Trophoblast cell (in vitro differentiated cells and primary cell): ENCODE measurements around the gene ALLC.
A peak's percentile ranks its signal among the peaks of the same experiment; 100 is the strongest.

ENCODE experiments used
- DNase-seq, 2 donors: peaks; one replicate each; pipeline ENCODE4 v3.0.0-alpha.2; 2016
- H2AFZ ChIP-seq: 2 replicates; pipeline ENCODE4 v1.6.1; 2013; ENCODE audit warnings: low read length, moderate library complexity, mild to moderate bottlenecking; ENCODE audit not compliant: insufficient read depth, poor library complexity
- H2AK5ac ChIP-seq: 2 replicates; pipeline ENCODE4 v1.6.1; 2013; ENCODE audit warnings: mild to moderate bottlenecking, low read length
- H2BK120ac ChIP-seq: 2 replicates; pipeline ENCODE4 v1.6.1; 2013; ENCODE audit warnings: low read length, mild to moderate bottlenecking, moderate library complexity; ENCODE audit not compliant: insufficient read depth, poor library complexity
- H2BK12ac ChIP-seq: 2 replicates; pipeline ENCODE4 v1.6.1; 2013; ENCODE audit warnings: mild to moderate bottlenecking, low read length, moderate library complexity
- H2BK5ac ChIP-seq: 2 replicates; pipeline ENCODE4 v1.6.1; 2013; ENCODE audit warnings: low read length, low read depth, moderate library complexity, mild to moderate bottlenecking; ENCODE audit not compliant: poor library complexity
- H3K14ac ChIP-seq: 2 replicates; pipeline ENCODE4 v1.6.1; 2013; ENCODE audit warnings: mild to moderate bottlenecking, low read length
- H3K18ac ChIP-seq: 2 replicates; pipeline ENCODE4 v1.6.1; 2013; ENCODE audit warnings: mild to moderate bottlenecking, low read length
- H3K23ac ChIP-seq: 2 replicates; pipeline ENCODE4 v1.6.1; 2013; ENCODE audit warnings: low read length
- H3K27ac ChIP-seq: 2 replicates; pipeline ENCODE4 v1.5.1; 2013; ENCODE audit warnings: low read depth, mild to moderate bottlenecking, inconsistent platforms, low read length, moderate library complexity
- H3K27me3 ChIP-seq: 2 replicates; pipeline ENCODE4 v1.6.1; 2013; ENCODE audit warnings: inconsistent platforms, mild to moderate bottlenecking, low read length, moderate library complexity; ENCODE audit not compliant: insufficient read depth
- H3K36me3 ChIP-seq, 2 experiments: 1 replicate in 1 of 2; 2 replicates in 1 of 2; pipeline ENCODE4 v1.6.1; 2013; ENCODE audit warnings: low read length in 2 of 2, mild to moderate bottlenecking in 2 of 2, moderate library complexity in 1 of 2; ENCODE audit not compliant: insufficient read depth in 2 of 2, control insufficient read depth in 1 of 2
- H3K4ac ChIP-seq: 2 replicates; pipeline ENCODE4 v1.6.1; 2013; ENCODE audit warnings: low read depth, mild to moderate bottlenecking, low read length, moderate library complexity
- H3K4me1 ChIP-seq, 2 experiments: 1 replicate in 1 of 2; 2 replicates in 1 of 2; pipeline ENCODE4 v1.6.1; 2013; ENCODE audit warnings: low read length in 2 of 2, mild to moderate bottlenecking in 2 of 2, moderate library complexity in 1 of 2; ENCODE audit not compliant: insufficient read depth in 2 of 2, control insufficient read depth in 1 of 2
- H3K4me2 ChIP-seq: 2 replicates; pipeline ENCODE4 v1.6.1; 2013; ENCODE audit warnings: inconsistent platforms, mild to moderate bottlenecking, low read length, moderate library complexity
- H3K4me3 ChIP-seq: 2 replicates; pipeline ENCODE4 v1.5.1; 2013; ENCODE audit warnings: mild to moderate bottlenecking, low read depth, low read length, inconsistent platforms
- H3K79me1 ChIP-seq: one replicate; pipeline ENCODE4 v1.6.1; 2013; ENCODE audit warnings: low read length
- H3K79me2 ChIP-seq: 2 replicates; pipeline ENCODE4 v1.6.1; 2013; ENCODE audit warnings: low read length, mild to moderate bottlenecking; ENCODE audit not compliant: control insufficient read depth, insufficient read depth, poor library complexity
- H3K9ac ChIP-seq: 2 replicates; pipeline ENCODE4 v1.6.1; 2013; ENCODE audit warnings: mild to moderate bottlenecking, low read length
- H3K9me3 ChIP-seq: 2 replicates; pipeline ENCODE4 v1.6.1; 2013; ENCODE audit warnings: low read depth, mild to moderate bottlenecking, control low read depth, inconsistent platforms, low read length; ENCODE audit not compliant: insufficient read depth
- H4K12ac ChIP-seq: 2 replicates; pipeline ENCODE4 v1.6.1; 2013; ENCODE audit warnings: low read depth, mild to moderate bottlenecking, low read length, moderate library complexity
- H4K8ac ChIP-seq: 2 replicates; pipeline ENCODE4 v1.6.1; 2013; ENCODE audit warnings: low read depth, mild to moderate bottlenecking, low read length, moderate library complexity
- H4K91ac ChIP-seq: one replicate; pipeline ENCODE4 v1.6.1; 2013; ENCODE audit warnings: low read depth, mild to moderate bottlenecking, low read length, moderate library complexity
- WGBS: extraction: QIAGEN DNeasy Blood & Tissue Kit; methylation state at CpG from one replicate; pipeline ENCODE4 v1.1.7; 2013; ENCODE audit warnings: missing lambda C conversion rate; ENCODE audit not compliant: insufficient read length, insufficient coverage; ENCODE audit errors: extremely low coverage; 5-methylcytosine and 5-hydroxymethylcytosine counted together

ALLC gene

DNA sequence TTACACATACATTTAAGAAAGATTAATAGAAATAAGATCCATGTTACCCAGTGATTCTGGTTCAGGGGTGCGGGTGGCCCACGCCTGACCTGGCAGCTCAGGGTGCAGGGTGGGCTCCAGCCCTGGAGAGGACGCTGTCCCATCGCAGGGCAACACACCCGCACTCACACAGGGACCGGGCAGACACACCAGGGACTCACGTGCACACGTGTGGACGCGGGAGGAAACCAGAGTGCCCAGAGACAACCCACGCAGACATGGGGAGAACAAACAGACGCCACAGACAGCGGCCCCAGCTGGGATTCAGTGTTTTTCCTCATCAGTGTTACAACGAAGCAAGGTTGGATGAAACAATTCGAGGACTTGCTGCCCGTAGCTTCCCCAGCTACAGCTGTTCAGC lies 8.4 kb upstream of the ALLC start:
- no peaks in the 10 kb centered on the region for H3K79me2 ChIP-seq

DNA sequence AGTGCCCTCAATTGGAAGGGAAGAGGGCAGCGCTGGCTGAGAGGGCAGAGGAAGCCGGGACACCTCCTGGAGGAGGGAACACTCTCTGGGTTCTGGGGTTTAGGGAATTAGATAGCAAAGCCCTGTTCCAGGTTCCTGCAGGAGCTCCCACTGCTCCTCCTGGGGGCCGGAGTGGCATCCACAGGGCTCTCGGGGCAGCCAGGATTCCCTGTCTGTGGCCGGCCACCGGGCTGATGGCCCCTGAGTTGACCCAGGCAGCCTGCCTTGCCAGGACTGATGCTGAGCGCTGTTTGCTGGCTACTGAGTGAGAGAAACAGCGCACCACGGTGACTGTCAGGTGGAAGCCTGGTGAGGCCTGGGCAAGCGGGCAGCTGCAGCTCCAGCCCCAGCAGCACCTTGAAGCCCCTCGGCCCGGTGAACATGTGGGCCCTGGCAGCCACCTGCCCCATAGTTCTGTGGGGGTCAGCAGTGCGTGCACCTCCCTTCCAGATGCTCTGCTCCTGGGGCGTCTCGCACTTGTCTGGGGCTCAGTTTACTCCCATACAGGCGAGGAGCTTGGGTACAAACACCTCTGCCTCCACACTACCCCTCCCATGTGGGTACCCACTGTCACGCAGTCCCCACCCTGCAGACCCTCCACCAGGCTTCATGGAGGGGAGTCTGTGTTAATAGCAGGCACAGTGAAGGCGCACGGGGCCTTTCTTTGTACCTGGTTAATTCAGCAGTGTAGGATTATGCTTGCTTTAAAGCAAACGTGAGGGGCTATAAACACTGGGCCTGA lies 7.7 kb upstream of the ALLC start:
- no peak overlapping the region for H3K9ac ChIP-seq
- peaks cover 4% of the 10 kb centered on the region for H3K9me3 ChIP-seq

More for the DNA sequence above, 8.4 kb upstream of the ALLC start:
- no peak overlapping the region for H4K12ac ChIP-seq
- no peak overlapping the region for H2BK5ac ChIP-seq
- peaks cover 1% of the 10 kb centered on the region for H3K9me3 ChIP-seq
- H3K23ac ChIP-seq: no peak overlapping the region
- H3K27me3 ChIP-seq: peaks cover 2% of the 10 kb centered on the region
- no peak overlapping the region for H2BK12ac ChIP-seq
- no peak overlapping the region for H3K9ac ChIP-seq
- no peak for DNase-seq
- H2BK120ac ChIP-seq: no peak overlapping the region
- no peak overlapping the region for H3K14ac ChIP-seq
- H3K79me1 ChIP-seq: no peaks in the 10 kb centered on the region
- H2AK5ac ChIP-seq: no peak overlapping the region
- no peaks in the 10 kb centered on the region for H3K4me1 ChIP-seq
- H2AFZ ChIP-seq: no peak overlapping the region
- no peak overlapping the region for H4K8ac ChIP-seq
- H3K36me3 ChIP-seq: no peaks in the 10 kb centered on the region
- H3K4me3 ChIP-seq: peak overlapping the region; percentile 23
- H3K4ac ChIP-seq: no peak overlapping the region
- H3K27ac ChIP-seq: no peak overlapping the region
- H3K4me2 ChIP-seq: no peak overlapping the region
- WGBS: no CpG with 5 or more reads among the region's 16 CpGs
- no peak overlapping the region for H4K91ac ChIP-seq
- H3K18ac ChIP-seq: no peak overlapping the region

DNA sequence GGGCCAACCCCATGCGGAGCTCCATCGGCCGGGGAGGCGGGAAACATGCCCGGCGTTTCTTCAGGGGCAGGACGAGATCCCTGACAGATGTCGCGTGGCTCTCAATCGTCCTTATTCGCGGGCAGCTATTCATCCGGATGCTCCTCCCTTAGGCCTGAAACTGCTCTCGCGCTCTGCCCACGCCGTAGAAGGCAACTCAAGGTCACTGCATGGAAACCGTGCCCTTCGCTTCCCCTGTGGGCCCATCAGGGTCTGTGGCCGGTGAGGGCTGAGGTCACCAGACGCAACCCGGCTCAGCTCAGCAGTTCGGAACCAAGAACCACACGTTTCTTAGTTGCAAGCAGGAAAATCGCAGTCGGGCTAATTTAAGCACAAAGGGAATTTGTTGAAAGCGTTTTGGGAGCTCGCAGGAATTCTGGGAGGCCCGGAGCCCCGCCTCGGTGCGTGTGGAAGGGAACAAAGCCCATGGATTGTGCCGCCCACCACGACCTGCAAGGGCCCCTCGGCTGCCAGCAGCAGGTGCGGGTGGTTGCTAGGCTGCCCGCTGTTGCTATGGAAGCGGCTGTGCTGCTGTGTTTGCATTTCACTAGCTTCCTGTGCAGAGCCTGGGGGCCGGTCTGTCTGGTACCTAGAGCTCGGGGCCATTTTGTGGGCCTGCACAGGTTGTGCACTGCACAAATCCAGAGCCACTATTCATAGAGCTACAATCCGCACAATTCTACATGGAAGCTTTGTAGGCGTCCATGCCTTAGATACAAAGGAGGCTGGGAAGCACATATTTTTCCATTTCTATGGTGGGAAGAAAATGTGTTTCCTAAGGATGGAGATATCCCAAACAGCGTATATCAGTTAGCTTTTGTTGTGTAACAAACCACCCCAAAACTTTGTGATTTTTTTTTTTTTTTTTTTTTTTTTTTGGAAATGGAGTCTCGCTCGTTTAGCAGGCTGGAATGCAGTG lies 6.0 kb upstream of the ALLC start:
- H2BK5ac ChIP-seq: no peak overlapping the region
- peak in 1 of 2 donors; percentile 8 for DNase-seq
- H3K27me3 ChIP-seq: peaks cover 2% of the 10 kb centered on the region
- no peak overlapping the region for H3K4ac ChIP-seq
- H2AFZ ChIP-seq: no peak overlapping the region
- H4K8ac ChIP-seq: no peak overlapping the region
- no peaks in the 10 kb centered on the region for H3K79me1 ChIP-seq
- no peak overlapping the region for H4K91ac ChIP-seq
- H2AK5ac ChIP-seq: no peak overlapping the region
- no peak overlapping the region for H2BK120ac ChIP-seq
- H2BK12ac ChIP-seq: no peak overlapping the region
- H3K36me3 ChIP-seq: no peaks in the 10 kb centered on the region
- H3K79me2 ChIP-seq: no peaks in the 10 kb centered on the region
- H3K27ac ChIP-seq: no peak overlapping the region
- H3K4me1 ChIP-seq: no peaks in the 10 kb centered on the region
- H3K23ac ChIP-seq: no peak overlapping the region
- H3K4me2 ChIP-seq: peak overlapping the region; percentile 34
- no CpG with 5 or more reads among the region's 45 CpGs for WGBS
- no peak overlapping the region for H3K18ac ChIP-seq
- no peak overlapping the region for H4K12ac ChIP-seq
- H3K14ac ChIP-seq: no peak overlapping the region
- H3K9ac ChIP-seq: no peak overlapping the region
- H3K4me3 ChIP-seq: no peak overlapping the region
- H3K9me3 ChIP-seq: peaks cover 4% of the 10 kb centered on the region

More for the DNA sequence above, 7.7 kb upstream of the ALLC start:
- no peak overlapping the region for H4K12ac ChIP-seq
- H3K18ac ChIP-seq: no peak overlapping the region
- H3K27me3 ChIP-seq: peaks cover 2% of the 10 kb centered on the region
- H3K79me1 ChIP-seq: no peaks in the 10 kb centered on the region
- H2BK5ac ChIP-seq: no peak overlapping the region
- no peak overlapping the region for H3K23ac ChIP-seq
- no peak overlapping the region for H2AK5ac ChIP-seq
- H3K4me1 ChIP-seq: no peaks in the 10 kb centered on the region
- H3K4ac ChIP-seq: no peak overlapping the region
- H2BK12ac ChIP-seq: no peak overlapping the region
- H2BK120ac ChIP-seq: no peak overlapping the region
- no peak overlapping the region for H3K4me2 ChIP-seq
- no peaks in the 10 kb centered on the region for H3K79me2 ChIP-seq
- H4K91ac ChIP-seq: no peak overlapping the region
- no peak overlapping the region for H3K14ac ChIP-seq
- H3K4me3 ChIP-seq: no peak overlapping the region
- no peak for DNase-seq
- H3K27ac ChIP-seq: no peak overlapping the region
- no CpG with 5 or more reads among the region's 20 CpGs for WGBS
- no peaks in the 10 kb centered on the region for H3K36me3 ChIP-seq
- H2AFZ ChIP-seq: no peak overlapping the region
- H4K8ac ChIP-seq: no peak overlapping the region

DNA sequence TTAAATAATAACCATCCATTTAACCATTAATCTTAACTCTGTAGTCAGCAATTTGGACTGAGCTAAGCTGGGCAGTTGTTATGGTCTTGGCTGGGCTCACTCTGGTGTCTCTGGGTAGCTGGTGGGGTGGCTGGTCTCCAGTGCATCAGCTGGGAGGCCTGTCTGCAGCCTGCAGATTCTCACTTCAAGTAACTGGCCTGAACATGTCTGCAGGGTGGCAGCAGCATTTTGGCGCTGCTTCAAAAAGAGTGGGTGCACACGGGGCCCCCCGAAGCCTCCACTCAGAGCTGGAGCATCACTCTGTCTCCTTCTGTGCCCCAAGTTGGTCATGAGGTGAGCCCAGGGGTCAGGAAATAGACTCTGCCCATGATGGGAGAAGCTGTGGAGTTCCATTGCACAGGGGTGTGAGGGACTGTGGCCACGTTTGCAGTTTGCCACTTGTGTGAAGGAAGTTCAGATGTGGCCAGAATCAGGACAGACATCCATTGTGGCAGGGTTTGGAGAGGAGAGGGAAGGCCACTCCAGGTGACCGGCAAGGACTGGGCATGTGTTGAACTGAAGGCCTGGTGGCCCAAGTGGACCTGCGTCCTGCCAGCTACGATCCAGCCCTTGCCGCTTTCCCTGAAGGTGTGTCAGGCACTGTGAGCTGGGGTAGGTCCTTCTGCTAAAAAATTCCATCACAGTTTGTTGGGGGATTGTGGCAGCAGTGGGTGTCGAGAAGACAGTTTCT lies 4.9 kb upstream of the ALLC start:
- no peak overlapping the region for H3K23ac ChIP-seq
- no peak for DNase-seq
- no CpG with 5 or more reads among the region's 9 CpGs for WGBS

More for the DNA sequence above, 4.9 kb upstream of the ALLC start:
- Histone ChIP-seq H3K4me3 (no peak overlapping the region), H3K27ac (no peak overlapping the region), H2BK12ac (no peak overlapping the region), H3K36me3 (no peaks in the 10 kb centered on the region), H2BK120ac (no peak overlapping the region), H4K8ac (no peak overlapping the region), H3K18ac (no peak overlapping the region), H2AFZ (no peak overlapping the region), H4K91ac (no peak overlapping the region), H3K27me3 (peaks cover 2% of the 10 kb centered on the region), H2BK5ac (no peak overlapping the region), H3K79me2 (no peaks in the 10 kb centered on the region), H3K4ac (no peak overlapping the region), H3K4me1 (no peaks in the 10 kb centered on the region), H3K9ac (no peak overlapping the region), H3K9me3 (peaks cover 4% of the 10 kb centered on the region), H4K12ac (no peak overlapping the region), H3K14ac (no peak overlapping the region), H3K4me2 (no peak overlapping the region), H3K79me1 (no peaks in the 10 kb centered on the region), H2AK5ac (no peak overlapping the region)
